HEK293 (cell line): ENCODE results near the gene PPID.
A peak's percentile ranks its signal among the peaks of the same experiment; 100 is the strongest.

ENCODE experiments used
- CTCF ChIA-PET: fragments of 350-600 bp; formaldehyde crosslinking; extraction: SDS; loops from one replicate; lab custom pipeline; 2021; ENCODE audit warnings: antibody characterized with exemption; lab: Yijun Ruan, JAX
- POLR2A ChIA-PET: fragments of 300-600 bp; formaldehyde crosslinking; extraction: SDS; loops from one replicate; lab custom pipeline; 2020; ENCODE audit warnings: antibody characterized with exemption, inconsistent platforms; lab: Yijun Ruan, JAX
- H3K27ac ChIP-seq: fragments of 200-500 bp; sonication (Bioruptor generic); 2 replicates; pipeline ENCODE4 v1.5.1; 2014; ENCODE audit warnings: low read depth, low read length, control low read depth, inconsistent platforms; ENCODE audit errors: extremely low read depth
- H3K36me3 ChIP-seq, 2 experiments: fragments of 200-500 bp in 1 of 2; sonication (Bioruptor generic) in 1 of 2; 1 replicate in 1 of 2; 2 replicates in 1 of 2; pipeline ENCODE4 v1.5.1; 2014 to 2017; ENCODE audit warnings: inconsistent platforms in 2 of 2, low read length in 2 of 2; ENCODE audit not compliant: control insufficient read depth in 2 of 2, insufficient read depth in 1 of 2
- H3K4me1 ChIP-seq: fragments of 200-500 bp; sonication (Bioruptor generic); 2 replicates; pipeline ENCODE4 v1.5.1; 2014; ENCODE audit warnings: mild to moderate bottlenecking, low read length, inconsistent platforms; ENCODE audit not compliant: control insufficient read depth, insufficient read depth
- H3K4me3 ChIP-seq: 2 replicates; pipeline ENCODE4 v1.5.1; 2011; ENCODE audit warnings: low read depth, mild to moderate bottlenecking, control low read depth, low read length, moderate library complexity
- H3K9me3 ChIP-seq: fragments of 200-500 bp; sonication (Bioruptor generic); 2 replicates; pipeline ENCODE4 v1.5.1; 2014; ENCODE audit warnings: low read depth, low read length, inconsistent platforms; ENCODE audit not compliant: control insufficient read depth, insufficient read depth
- CTCF ChIP-seq: fragments of 450-650 bp; formaldehyde crosslinking; IDR thresholded peaks from 2 replicates; pipeline ENCODE4 v1.5.1; 2016; ENCODE audit warnings: missing biosample characterization, missing genetic modification characterization
- GFI1B ChIP-seq: fragments of 450-650 bp; formaldehyde crosslinking; IDR thresholded peaks from 2 replicates; pipeline ENCODE4 v1.5.1; 2016; ENCODE audit warnings: missing biosample characterization, missing genetic modification characterization
- GLIS1 ChIP-seq: fragments of 450-650 bp; formaldehyde crosslinking; IDR thresholded peaks from 2 replicates; pipeline ENCODE4 v1.5.1; 2016; ENCODE audit warnings: missing biosample characterization, missing genetic modification characterization
- SCRT1 ChIP-seq: fragments of 450-650 bp; formaldehyde crosslinking; IDR thresholded peaks from 2 replicates; pipeline ENCODE4 v1.5.1; 2016; ENCODE audit warnings: missing biosample characterization, missing genetic modification characterization, borderline replicate concordance
- SCRT2 ChIP-seq: fragments of 450-650 bp; formaldehyde crosslinking; IDR thresholded peaks from 2 replicates; pipeline ENCODE4 v1.5.1; 2016; ENCODE audit warnings: missing biosample characterization, missing genetic modification characterization
- ZBTB10 ChIP-seq: fragments of 450-650 bp; formaldehyde crosslinking; IDR thresholded peaks from 2 replicates; pipeline ENCODE4 v1.5.1; 2016; ENCODE audit warnings: missing biosample characterization, missing genetic modification characterization
- ZBTB17 ChIP-seq: fragments of 450-650 bp; formaldehyde crosslinking; IDR thresholded peaks from 2 replicates; pipeline ENCODE4 v1.5.1; 2016; ENCODE audit warnings: missing biosample characterization, missing genetic modification characterization
- ZBTB26 ChIP-seq: fragments of 450-650 bp; formaldehyde crosslinking; optimal IDR thresholded peaks from 2 replicates; pipeline ENCODE3; 2016; ENCODE audit warnings: missing biosample characterization, mild to moderate bottlenecking, missing genetic modification characterization
- ZBTB44 ChIP-seq: fragments of 450-650 bp; IDR thresholded peaks from 2 replicates; pipeline ENCODE4 v1.5.1; 2018; ENCODE audit warnings: missing biosample characterization, mild to moderate bottlenecking, missing genetic modification characterization
- ZFP69B ChIP-seq: fragments of 450-650 bp; formaldehyde crosslinking; IDR thresholded peaks from 2 replicates; pipeline ENCODE4 v1.5.1; 2016; ENCODE audit warnings: missing biosample characterization, missing genetic modification characterization
- ZIC2 ChIP-seq: fragments of 450-650 bp; formaldehyde crosslinking; IDR thresholded peaks from 2 replicates; pipeline ENCODE4 v1.5.1; 2016; ENCODE audit warnings: missing biosample characterization, missing genetic modification characterization
- ZNF23 ChIP-seq: fragments of 450-650 bp; formaldehyde crosslinking; IDR thresholded peaks from 2 replicates; pipeline ENCODE4 v1.5.1; 2016; ENCODE audit warnings: missing biosample characterization, missing genetic modification characterization, borderline replicate concordance
- ZNF335 ChIP-seq: fragments of 450-650 bp; formaldehyde crosslinking; conservative IDR thresholded peaks from 2 replicates; pipeline ENCODE4 v1.5.1; 2016; ENCODE audit warnings: missing biosample characterization, missing genetic modification characterization
- ZNF341 ChIP-seq: fragments of 450-650 bp; formaldehyde crosslinking; IDR thresholded peaks from 2 replicates; pipeline ENCODE4; 2016; ENCODE audit warnings: low read depth, missing biosample characterization, missing genetic modification characterization
- ZNF366 ChIP-seq: fragments of 450-650 bp; formaldehyde crosslinking; conservative IDR thresholded peaks from 2 replicates; pipeline ENCODE4 v1.5.1; 2016; ENCODE audit warnings: missing biosample characterization, missing genetic modification characterization
- ZNF501 ChIP-seq: fragments of 450-650 bp; formaldehyde crosslinking; IDR thresholded peaks from 2 replicates; pipeline ENCODE4 v1.5.1; 2016; ENCODE audit warnings: missing biosample characterization, missing genetic modification characterization
- ZNF629 ChIP-seq: fragments of 450-650 bp; formaldehyde crosslinking; IDR thresholded peaks from 2 replicates; pipeline ENCODE4 v1.5.1; 2017; ENCODE audit warnings: missing biosample characterization, missing genetic modification characterization
- ZNF76 ChIP-seq: fragments of 450-650 bp; formaldehyde crosslinking; IDR thresholded peaks from 2 replicates; pipeline ENCODE4; 2016; ENCODE audit warnings: low read depth, missing biosample characterization, missing genetic modification characterization, borderline replicate concordance
- ZNF768 ChIP-seq: fragments of 450-650 bp; formaldehyde crosslinking; IDR thresholded peaks from 2 replicates; pipeline ENCODE4 v1.5.1; 2018; ENCODE audit warnings: missing biosample characterization, mild to moderate bottlenecking, missing genetic modification characterization
- ZXDB ChIP-seq: fragments of 450-650 bp; formaldehyde crosslinking; IDR thresholded peaks from 2 replicates; pipeline ENCODE4 v1.5.1; 2016; ENCODE audit warnings: missing biosample characterization, missing genetic modification characterization
- TF ChIP-seq, protein P1 (sequence below): fragments of 450-650 bp; formaldehyde crosslinking; IDR thresholded peaks from 2 replicates; pipeline ENCODE4 v1.5.1; 2016; ENCODE audit warnings: missing biosample characterization, missing genetic modification characterization
- TF ChIP-seq, protein P2 (sequence below): fragments of 450-650 bp; formaldehyde crosslinking; IDR thresholded peaks from 2 replicates; pipeline ENCODE4 v1.5.1; 2016; ENCODE audit warnings: missing biosample characterization, missing genetic modification characterization
- TF ChIP-seq, protein P3 (sequence below): fragments of 450-650 bp; formaldehyde crosslinking; IDR thresholded peaks from 2 replicates; pipeline ENCODE4 v1.5.1; 2016; ENCODE audit warnings: missing biosample characterization, missing genetic modification characterization

The PPID gene

GRCh38 chr4:158670975-158671664, 52.1 kb downstream of the PPID start:
- Histone ChIP-seq H3K9me3 (no peaks in the 10 kb centered on the region), H3K4me1 (0 out of 2 replicates have a peak, but pooled peaks cover 4% of the 10 kb centered on the region), H3K4me3 (peak overlapping the region; percentile 88), H3K36me3 (peaks cover 0 to 4% of the 10 kb centered on the region in 2 experiments; a peak in 1 of 3 replicates), H3K27ac (peak overlapping the region; percentile 75)
- POLR2A ChIA-PET: interaction anchor here (1.2 to 1.3 kb wide), 3 partner anchors 10 to 98 kb away, joined by 3 to 4 read pairs (median 3); no protein-coding TSS in a partner anchor
- CTCF ChIA-PET: no interaction called here
- TF ChIP-seq ZFP69B (0 out of 2 replicates have a peak, but pooled peaks have one; percentile 22), ZNF23 (tag by site-specific recombination) (no peak), ZNF501 (peak; percentile 48; the same call in 1 of the 2 replicates), ZNF366 (tag by site-specific recombination) (0 out of 2 replicates have a peak, but pooled peaks have one; percentile 18), ZBTB44 (tag by site-specific recombination) (0 out of 2 replicates have a peak, but pooled peaks have one; percentile 31), ZXDB (peak; percentile 36), GLIS1 (peak; percentile 26; the same call in 1 of the 2 replicates), CTCF (tag by site-specific recombination) (no peak), ZBTB10 (tag by site-specific recombination) (0 out of 2 replicates have a peak, but pooled peaks have one; percentile 31), ZNF335 (peak; percentile 65), SCRT2 (peak; percentile 97), GFI1B (tag by site-specific recombination) (peak; percentile 35; the same call in 1 of the 2 replicates), ZNF76 (peak; percentile 65), ZNF341 (tag by site-specific recombination) (0 out of 2 replicates have a peak, but pooled peaks have one; percentile 47), ZNF768 (tag by site-specific recombination) (no peak), SCRT1 (tag by site-specific recombination) (peak; percentile 78), ZBTB26 (tag by site-specific recombination) (peak; percentile 40), ZIC2 (tag by site-specific recombination) (peak; percentile 96), ZBTB17 (peak; percentile 52), ZNF629 (tag by site-specific recombination) (no peak)
- TF ChIP-seq, protein P1, sequence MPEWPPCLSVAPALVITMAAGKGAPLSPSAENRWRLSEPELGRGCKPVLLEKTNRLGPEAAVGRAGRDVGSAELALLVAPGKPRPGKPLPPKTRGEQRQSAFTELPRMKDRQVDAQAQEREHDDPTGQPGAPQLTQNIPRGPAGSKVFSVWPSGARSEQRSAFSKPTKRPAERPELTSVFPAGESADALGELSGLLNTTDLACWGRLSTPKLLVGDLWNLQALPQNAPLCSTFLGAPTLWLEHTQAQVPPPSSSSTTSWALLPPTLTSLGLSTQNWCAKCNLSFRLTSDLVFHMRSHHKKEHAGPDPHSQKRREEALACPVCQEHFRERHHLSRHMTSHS (tag by site-specific recombination): no peak
- TF ChIP-seq, protein P2, sequence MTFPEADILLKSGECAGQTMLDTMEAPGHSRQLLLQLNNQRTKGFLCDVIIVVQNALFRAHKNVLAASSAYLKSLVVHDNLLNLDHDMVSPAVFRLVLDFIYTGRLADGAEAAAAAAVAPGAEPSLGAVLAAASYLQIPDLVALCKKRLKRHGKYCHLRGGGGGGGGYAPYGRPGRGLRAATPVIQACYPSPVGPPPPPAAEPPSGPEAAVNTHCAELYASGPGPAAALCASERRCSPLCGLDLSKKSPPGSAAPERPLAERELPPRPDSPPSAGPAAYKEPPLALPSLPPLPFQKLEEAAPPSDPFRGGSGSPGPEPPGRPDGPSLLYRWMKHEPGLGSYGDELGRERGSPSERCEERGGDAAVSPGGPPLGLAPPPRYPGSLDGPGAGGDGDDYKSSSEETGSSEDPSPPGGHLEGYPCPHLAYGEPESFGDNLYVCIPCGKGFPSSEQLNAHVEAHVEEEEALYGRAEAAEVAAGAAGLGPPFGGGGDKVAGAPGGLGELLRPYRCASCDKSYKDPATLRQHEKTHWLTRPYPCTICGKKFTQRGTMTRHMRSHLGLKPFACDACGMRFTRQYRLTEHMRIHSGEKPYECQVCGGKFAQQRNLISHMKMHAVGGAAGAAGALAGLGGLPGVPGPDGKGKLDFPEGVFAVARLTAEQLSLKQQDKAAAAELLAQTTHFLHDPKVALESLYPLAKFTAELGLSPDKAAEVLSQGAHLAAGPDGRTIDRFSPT: peak; percentile 55; the same call in 1 of the 2 replicates
- TF ChIP-seq, protein P3, sequence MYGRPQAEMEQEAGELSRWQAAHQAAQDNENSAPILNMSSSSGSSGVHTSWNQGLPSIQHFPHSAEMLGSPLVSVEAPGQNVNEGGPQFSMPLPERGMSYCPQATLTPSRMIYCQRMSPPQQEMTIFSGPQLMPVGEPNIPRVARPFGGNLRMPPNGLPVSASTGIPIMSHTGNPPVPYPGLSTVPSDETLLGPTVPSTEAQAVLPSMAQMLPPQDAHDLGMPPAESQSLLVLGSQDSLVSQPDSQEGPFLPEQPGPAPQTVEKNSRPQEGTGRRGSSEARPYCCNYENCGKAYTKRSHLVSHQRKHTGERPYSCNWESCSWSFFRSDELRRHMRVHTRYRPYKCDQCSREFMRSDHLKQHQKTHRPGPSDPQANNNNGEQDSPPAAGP (tag by site-specific recombination): no peak
